H1 (cell line): ENCODE data around the gene ALG5.

Experiments used
- POLR2A ChIP-seq, 2 experiments: IDR thresholded peaks; 1 replicate in 1 of 2; 2 replicates in 1 of 2; pipeline ENCODE4 v1.6.1; 2011; ENCODE audit warnings: low read depth in 2 of 2, low read length in 2 of 2, mild to moderate bottlenecking in 2 of 2; ENCODE audit errors: control extremely low read depth in 1 of 2
- RNF2 ChIP-seq: fragments of 200-900, 300-1000 bp; sonication (generic); IDR thresholded peaks from 2 replicates; pipeline ENCODE4 v1.7.1; 2016; ENCODE audit warnings: borderline replicate concordance, low read depth, mild to moderate bottlenecking, antibody characterized with exemption, low read length; ENCODE audit not compliant: poor library complexity, severe bottlenecking; ENCODE audit errors: missing control alignments
- TF ChIP-seq, protein P1 (sequence below), 3 experiments: IDR thresholded peaks; 1 replicate in 2 of 3; 2 replicates in 1 of 3; pipeline versions ENCODE4 v1.5.1 to v1.6.1; 2011; ENCODE audit warnings: low read length in 3 of 3, mild to moderate bottlenecking in 3 of 3, inconsistent platforms in 2 of 3, low read depth in 1 of 3, moderate library complexity in 1 of 3; ENCODE audit not compliant: insufficient read depth in 1 of 3; ENCODE audit errors: control extremely low read depth in 1 of 3

DNA sequence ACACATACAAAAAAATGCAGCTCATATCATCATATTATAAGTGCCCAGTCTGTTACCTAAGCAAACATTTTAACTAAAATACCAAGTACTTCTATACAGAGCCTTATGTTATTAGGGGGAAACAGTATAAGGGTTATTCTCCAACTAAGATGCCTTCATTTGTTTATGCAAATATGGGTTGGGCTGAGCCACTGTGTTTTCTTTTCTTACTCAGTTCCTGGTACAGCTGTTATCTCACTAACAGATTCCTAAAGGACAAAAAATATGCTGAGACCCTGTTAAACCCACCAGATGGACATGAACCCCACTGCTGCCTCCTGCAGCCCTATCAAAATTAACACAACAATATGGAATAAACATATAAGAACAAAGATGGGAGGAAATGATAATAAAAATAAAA, 44.6 kb downstream of the ALG5 start:
- TF ChIP-seq, protein P1, sequence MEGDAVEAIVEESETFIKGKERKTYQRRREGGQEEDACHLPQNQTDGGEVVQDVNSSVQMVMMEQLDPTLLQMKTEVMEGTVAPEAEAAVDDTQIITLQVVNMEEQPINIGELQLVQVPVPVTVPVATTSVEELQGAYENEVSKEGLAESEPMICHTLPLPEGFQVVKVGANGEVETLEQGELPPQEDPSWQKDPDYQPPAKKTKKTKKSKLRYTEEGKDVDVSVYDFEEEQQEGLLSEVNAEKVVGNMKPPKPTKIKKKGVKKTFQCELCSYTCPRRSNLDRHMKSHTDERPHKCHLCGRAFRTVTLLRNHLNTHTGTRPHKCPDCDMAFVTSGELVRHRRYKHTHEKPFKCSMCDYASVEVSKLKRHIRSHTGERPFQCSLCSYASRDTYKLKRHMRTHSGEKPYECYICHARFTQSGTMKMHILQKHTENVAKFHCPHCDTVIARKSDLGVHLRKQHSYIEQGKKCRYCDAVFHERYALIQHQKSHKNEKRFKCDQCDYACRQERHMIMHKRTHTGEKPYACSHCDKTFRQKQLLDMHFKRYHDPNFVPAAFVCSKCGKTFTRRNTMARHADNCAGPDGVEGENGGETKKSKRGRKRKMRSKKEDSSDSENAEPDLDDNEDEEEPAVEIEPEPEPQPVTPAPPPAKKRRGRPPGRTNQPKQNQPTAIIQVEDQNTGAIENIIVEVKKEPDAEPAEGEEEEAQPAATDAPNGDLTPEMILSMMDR (IDR thresholded peaks at IDR 0.05; ENCODE audit: control extremely low read depth in 1 of 3, insufficient read depth in 1 of 3, low read depth in 1 of 3, low read length in 3 of 3) = no peak
- TF ChIP-seq POLR2A (IDR thresholded peaks at IDR 0.05; ENCODE audit: control extremely low read depth in 1 of 2, low read depth in 2 of 2, low read length in 2 of 2) (no peak), RNF2 (no peak)
